Stimulated activated CD8-positive, alpha-beta memory T cell treated with anti-CD3 and anti-CD28 coated beads, Interleukin-15, amount 100 ng/mL, for 4 hours (primary cell): ENCODE measurements around the gene NCK2.
A peak's percentile ranks its signal among the peaks of the same experiment; 100 is the strongest.

Source experiments
- DNase-seq, 2 donors: peaks; one replicate each; pipeline ENCODE4 v3.0.0-alpha.2; 2020; ENCODE audit warnings: low read depth in 2 of 2

NCK2 gene

GRCh38 chr2:105775809-105776559 lies 31.3 kb downstream of the NCK2 start:
- no peak for DNase-seq

GRCh38 chr2:105776560-105776928 lies 31.8 kb downstream of the NCK2 start:
- no peak for DNase-seq

GRCh38 chr2:105777031-105777482 lies 32.3 kb downstream of the NCK2 start:
- no peak for DNase-seq

GRCh38 chr2:105777506-105778055 lies 32.9 kb downstream of the NCK2 start:
- no peak for DNase-seq

- no peak for DNase-seq
Measured at GRCh38 chr2:105778080-105778607, 33.4 kb downstream of the NCK2 start.

- no peak for DNase-seq
Measured at GRCh38 chr2:105779394-105779793, 34.7 kb downstream of the NCK2 start.

GRCh38 chr2:105780606-105781005 lies 35.9 kb downstream of the NCK2 start:
- no peak for DNase-seq

- DNase-seq: no peak
Measured at GRCh38 chr2:105781274-105781978, 36.7 kb downstream of the NCK2 start.

- DNase-seq: no peak
Measured at GRCh38 chr2:105782123-105782522, 37.4 kb downstream of the NCK2 start.

GRCh38 chr2:105782646-105783045 lies 37.9 kb downstream of the NCK2 start:
- no peak for DNase-seq

- no peak for DNase-seq
Measured at GRCh38 chr2:105783151-105783738, 38.5 kb downstream of the NCK2 start.

- no peak for DNase-seq
Measured at GRCh38 chr2:105783972-105784371, 39.3 kb downstream of the NCK2 start.

- DNase-seq: no peak
Measured at GRCh38 chr2:105784589-105784988, 39.9 kb downstream of the NCK2 start.

GRCh38 chr2:105785095-105785847 lies 40.6 kb downstream of the NCK2 start:
- no peak for DNase-seq

- DNase-seq: no peak
Measured at GRCh38 chr2:105786231-105787230, 41.8 kb downstream of the NCK2 start.

GRCh38 chr2:105787376-105788318 lies 42.9 kb downstream of the NCK2 start:
- DNase-seq: no peak

- no peak for DNase-seq
Measured at GRCh38 chr2:105788670-105789290, 44.1 kb downstream of the NCK2 start.

- peak; percentile 29 to 54 for DNase-seq
Measured at GRCh38 chr2:105789745-105790460, 45.2 kb downstream of the NCK2 start.
